GM19324 (cell line): Measurements from ENCODE around the gene DEFB123.

Source experiments
- ATAC-seq: cut with Tn5 transposase; IDR thresholded peaks from one replicate; pipeline ENCODE4 v1.9.1; 2021; ENCODE audit warnings: mild to moderate bottlenecking, moderate library complexity; ENCODE audit not compliant: unreplicated experiment, low FRiP score

The DEFB123 gene

DNA sequence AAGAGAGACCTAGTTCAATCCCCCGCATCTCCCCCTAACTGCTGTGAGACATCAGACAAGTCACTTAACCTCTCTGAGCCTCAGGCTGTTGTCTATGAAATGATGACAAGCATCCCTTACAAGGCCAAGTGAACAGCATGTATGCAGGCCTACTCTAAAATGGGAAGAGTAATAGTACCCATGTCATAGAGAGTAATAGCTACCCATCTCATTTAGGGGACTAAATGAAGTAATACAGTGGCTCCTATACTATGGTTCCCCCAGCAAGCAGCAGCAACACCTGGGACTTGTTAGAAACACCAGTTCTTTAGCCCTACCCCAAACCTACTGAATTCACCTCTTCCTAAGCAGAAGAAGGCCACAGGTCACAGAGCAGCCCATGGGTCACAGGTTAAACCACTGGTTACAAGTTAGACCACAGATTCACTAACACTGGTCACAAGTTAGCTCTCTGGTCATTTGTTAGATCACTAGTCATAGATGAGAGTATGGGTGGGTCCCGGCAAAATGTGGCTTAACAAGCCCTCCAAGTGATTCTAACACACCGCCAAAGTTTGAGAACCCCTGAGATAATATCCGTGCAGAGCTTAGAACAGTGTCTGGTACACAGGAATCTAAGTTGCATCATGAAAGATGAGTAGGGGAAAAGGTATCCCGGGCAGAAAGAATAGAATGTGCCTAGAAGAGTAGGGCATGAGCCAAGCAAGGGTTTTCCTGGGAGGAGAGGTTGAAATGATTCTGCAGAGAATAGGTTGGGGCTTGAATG, 33.1 kb downstream of the DEFB123 start:
- no peak for ATAC-seq

DNA sequence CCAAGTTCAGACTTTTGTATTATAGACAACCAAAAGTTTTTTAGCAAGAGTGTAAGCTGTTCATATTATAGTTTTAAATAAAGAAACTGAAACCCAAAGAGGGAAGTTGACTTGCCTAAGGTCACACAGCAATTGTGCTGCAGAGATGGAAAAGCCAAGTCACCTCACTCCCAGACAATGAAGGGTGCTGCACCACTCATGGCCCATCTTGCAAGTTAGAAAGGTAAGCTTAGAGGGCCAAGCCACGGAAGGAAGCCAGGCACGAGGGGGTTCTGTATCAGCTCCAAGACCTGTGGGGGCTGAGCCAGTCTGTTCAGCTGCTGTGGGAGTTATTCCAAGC, 33.6 kb downstream of the DEFB123 start:
- no peak for ATAC-seq

DNA sequence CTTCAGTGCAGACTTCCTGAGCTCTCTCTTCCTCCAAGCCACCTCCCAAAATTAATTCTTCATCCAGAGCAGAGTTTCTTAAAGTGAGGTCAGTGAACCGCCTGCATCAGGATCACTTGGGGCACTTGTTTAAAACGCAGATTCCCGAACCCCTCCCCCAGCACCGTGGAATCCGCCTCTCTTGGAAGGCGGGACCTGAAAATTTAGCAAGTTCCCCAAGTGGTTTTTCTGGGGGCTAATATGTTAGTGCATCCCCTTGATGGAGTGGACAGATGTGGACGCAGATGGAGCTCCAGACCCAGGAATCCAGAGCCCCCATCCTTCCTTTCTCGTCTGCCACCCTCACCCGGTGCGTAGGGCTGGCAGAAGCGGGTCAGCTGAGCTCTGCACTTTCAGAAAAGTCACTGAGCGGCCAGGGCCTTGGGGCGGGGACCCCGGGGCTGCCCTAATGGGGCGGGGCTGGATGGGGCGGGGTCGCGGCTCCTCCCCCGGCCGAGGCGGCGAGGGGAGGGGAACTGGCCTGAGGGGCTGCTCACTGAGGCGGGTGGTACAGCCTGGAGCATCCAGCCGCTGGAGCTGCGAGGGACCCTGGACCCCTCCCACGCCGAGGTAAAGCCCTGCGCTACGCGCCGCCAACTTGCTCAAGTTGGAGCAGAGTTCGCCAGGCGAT, 34.5 kb downstream of the DEFB123 start, which contains the start of the genes DEFB124 and REM1:
TSS of gene DEFB124 (minus strand) at position 370 of the 670 bp plus-strand sequence. CDS start 2,114 bp downstream, outside the sequence.
TSS of gene REM1 (plus strand) at position 531 of the 670 bp plus-strand sequence. CDS start 1,158 bp downstream, outside the sequence.
- ATAC-seq: no peak

DNA sequence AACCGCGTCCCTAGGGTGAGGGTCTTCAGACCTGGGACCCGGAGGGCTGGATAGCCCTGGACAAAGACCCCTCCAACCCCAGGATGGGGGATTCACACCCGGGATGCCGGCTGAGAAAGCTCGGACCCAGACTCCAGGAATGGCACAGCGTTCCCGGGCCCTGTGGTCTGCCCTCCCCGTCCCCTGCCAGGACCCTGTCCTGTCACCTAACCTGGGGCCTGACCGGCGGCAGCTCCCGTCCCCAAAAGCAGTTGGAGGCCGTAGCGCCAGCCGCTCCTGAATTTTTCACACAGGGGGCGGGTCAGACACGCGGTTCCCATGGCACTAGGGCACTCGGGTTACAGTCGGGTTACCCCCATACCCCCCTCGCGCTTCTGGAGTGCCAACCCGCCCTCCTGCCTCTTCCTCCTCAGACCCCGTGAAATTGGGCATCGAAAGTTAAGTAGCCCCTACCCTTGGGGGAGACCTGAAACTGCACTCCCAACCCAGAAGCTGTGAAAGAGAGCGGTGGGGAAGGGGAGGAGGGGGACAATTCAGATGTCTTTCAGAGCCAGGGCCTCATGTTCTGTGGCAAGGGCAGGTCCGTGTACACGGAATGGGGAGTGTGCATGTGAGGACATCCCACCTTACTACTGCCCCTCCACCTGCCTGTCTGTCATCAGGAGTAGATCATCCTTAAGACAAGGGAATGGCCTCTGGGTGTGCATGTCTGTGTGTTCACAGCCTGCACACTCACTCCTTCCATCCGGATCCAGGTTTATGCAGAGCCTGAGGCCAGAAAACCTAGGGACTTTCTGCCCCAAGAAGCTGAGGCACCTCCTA, 35.3 kb downstream of the DEFB123 start:
- no peak for ATAC-seq

DNA sequence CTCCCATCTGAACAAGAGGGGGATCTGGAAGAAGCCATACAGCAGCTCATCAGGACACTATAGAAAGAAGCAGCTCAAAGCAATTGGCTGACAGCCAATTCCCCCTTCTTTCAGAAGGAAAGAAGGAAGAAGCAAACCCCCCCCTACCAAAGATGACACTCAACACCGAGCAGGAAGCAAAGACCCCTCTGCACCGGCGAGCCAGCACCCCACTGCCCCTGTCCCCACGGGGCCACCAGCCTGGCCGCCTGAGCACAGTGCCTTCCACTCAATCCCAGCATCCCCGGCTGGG, 35.8 kb downstream of the DEFB123 start:
- ATAC-seq: no peak

DNA sequence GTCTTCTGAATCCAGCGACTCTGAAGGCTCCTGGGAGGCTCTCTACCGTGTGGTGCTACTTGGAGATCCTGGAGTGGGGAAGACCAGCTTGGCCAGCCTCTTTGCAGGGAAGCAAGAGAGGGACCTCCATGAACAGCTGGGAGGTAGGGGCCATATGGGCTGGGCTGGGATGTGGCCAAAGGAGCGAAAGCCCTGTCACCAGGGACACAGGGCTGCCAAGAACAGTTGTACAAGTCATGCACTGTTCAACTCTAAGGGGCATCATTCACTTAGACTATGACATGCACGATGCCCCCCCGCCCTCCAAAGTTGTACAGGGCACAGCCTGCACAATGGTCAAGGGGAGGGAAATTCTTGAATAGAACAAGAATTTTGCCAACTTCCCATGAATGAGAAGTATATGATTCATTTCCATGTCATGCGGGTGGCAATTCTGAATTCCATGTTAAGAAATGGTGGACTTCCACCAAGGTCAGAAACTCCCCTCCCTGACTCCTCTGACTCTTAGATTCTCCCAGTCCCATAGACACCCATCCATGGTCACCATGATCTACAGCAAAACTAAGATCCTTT, 36.3 kb downstream of the DEFB123 start:
- ATAC-seq: no peak

DNA sequence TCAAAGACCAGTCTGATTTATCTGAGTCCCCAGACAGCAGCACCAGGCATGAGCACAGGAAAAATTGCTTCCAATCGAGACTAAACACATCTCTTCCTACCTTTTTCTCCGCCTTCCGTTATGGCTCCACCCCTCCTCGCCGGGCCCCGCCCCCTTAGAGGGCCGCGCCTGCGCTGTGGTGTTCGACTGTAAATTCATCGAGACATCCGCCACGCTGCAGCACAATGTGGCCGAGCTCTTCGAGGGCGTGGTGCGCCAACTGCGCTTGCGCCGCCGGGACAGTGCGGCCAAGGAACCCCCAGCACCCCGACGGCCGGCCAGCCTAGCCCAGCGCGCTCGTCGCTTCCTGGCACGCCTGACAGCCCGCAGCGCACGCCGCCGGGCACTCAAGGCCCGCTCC, 43.6 kb downstream of the DEFB123 start:
- no peak for ATAC-seq

DNA sequence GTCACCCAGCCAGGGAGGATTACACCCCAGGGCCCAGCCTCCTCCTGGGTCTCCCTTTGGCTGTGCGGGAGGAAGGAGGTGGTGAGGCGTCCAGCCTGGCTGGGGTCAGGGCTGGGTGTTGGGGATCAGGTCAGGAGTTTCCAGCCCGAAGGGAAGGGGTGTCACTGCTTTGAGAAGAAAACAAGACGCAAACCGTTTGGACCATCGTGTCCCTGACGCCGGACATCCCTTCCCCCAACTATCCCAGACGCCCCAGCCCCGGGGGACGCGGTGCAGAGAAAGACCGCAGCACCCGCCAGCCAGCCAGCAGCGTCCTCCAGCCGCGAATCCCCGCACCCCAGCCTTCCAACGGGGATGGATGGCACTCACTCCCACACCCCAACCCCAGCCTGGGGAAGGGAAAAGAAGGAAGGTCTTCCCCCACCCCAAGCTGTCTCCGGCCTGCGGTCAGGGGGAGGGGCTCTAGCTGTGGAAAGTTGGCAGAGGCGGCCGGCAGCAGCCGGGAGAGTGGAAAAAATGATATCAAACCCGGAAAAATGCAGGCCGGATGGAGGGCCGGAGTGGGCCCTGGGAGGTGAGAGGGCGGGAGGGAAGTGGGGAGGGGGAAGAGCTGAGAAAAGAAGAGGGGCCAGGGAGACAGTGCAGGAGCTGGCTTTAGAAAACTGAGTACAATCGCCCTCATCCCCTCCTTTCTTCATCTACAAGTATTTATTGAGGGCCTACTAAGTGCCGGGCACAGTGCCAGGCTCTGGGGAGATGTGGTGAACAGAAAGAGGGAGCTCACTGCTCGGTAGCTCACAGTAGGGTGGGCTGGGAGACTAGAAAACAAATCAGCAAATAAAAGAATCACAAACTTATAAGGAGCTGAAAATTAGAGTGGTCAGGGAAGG, 45.3 kb downstream of the DEFB123 start:
- ATAC-seq: no peak

DNA sequence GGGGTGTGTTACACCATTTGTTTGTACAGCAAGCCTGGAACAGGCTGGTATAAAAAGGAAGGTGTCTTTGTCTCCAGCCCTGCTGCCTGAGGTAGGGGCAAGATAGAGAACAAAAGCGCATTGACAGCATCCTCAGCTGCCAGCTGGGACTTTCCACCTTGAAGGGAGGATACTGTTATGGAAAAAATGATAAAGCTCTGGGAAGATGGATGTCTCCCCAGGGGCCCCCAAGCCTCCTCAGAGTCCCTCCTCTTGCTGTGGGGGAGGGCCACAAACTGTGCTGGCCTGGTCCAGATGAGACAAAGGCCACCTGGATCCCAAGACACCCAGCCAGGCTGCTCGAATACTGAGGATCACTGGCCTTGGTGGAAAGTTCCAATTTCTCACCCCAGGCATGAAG, 47.7 kb downstream of the DEFB123 start:
- ATAC-seq: no peak

DNA sequence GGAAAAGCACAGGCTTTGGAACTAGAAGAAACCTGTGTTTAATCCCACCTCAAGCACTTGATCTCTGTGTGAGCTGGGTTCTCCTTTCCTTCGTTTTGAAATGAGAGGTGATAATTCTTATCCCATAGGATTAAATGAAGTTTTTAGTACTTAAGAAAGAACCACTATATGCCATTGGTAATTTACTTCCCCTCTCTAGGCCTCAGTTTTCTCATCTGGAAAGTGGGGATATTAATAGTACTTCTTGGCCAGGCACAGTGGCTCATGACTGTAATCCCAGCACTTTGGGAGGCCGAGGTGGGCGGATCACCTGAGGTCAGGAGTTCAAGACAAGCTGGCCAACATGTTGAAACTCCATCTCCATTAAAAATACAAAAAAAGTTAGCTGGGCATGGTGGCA, 48.7 kb downstream of the DEFB123 start:
- no peak for ATAC-seq

DNA sequence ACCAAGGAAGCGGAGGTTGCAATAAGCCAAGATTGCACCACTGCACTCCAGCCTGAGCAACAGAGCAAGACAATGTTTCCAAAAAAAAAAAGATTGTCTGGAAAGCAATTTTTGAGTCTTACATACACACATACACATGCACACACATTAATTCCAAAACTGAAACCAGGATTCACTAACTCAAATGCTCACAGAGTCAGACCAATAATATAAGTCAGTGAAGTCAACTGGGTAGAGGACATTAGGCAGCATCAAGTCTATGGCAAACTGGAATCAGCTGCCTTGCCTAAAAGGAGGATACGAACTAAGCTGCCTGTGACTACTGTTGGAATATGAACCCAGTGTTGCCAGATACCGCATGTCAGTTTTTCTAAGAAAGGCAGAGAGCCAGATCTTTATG, 50.3 kb downstream of the DEFB123 start:
- no peak for ATAC-seq

DNA sequence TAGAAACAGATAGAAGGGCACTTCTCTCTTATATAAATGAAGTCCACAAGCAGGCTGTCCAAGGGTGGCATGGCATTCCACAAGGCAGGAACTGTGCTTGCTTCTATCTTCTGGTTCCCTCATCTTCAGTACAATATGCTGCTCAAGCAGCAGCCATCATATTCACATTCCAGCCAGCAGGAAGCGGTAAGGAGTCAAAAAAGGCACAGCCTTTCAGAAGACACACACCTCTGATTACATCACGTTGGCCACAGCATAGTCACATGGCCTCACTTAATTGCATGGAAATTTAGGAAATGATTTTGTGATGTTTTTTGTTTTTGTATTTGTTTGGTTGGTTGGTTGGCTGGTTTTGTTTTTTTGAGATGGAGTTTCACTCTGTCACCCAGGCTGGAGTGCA, 53.7 kb downstream of the DEFB123 start:
- ATAC-seq: no peak

DNA sequence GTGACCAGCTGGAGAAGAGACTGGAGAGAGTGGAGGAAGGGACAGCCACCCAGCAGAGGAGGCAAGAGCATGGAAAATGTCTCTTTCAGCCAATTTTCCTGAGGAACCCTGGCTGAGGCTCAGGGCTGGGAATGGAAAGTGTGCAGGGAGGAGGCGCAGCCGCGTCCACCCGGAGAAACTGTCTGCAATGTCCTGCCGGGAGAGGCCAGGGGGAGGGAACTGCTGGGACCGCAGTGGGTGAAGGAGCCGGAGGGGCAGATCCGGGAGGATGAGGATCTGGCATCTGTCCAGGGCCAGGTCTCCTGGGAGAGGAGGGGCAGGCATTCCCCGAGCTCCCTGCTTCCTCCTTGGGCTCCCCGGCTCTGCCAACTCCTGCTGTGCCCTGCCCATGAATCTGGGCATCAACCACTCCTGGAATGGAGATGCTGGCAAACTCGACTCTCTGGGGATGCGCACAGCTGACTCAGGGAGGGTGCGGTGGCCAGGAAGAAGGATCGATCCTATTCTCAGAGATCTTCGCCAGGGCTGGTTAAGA, 56.4 kb downstream of the DEFB123 start:
- no peak for ATAC-seq

DNA sequence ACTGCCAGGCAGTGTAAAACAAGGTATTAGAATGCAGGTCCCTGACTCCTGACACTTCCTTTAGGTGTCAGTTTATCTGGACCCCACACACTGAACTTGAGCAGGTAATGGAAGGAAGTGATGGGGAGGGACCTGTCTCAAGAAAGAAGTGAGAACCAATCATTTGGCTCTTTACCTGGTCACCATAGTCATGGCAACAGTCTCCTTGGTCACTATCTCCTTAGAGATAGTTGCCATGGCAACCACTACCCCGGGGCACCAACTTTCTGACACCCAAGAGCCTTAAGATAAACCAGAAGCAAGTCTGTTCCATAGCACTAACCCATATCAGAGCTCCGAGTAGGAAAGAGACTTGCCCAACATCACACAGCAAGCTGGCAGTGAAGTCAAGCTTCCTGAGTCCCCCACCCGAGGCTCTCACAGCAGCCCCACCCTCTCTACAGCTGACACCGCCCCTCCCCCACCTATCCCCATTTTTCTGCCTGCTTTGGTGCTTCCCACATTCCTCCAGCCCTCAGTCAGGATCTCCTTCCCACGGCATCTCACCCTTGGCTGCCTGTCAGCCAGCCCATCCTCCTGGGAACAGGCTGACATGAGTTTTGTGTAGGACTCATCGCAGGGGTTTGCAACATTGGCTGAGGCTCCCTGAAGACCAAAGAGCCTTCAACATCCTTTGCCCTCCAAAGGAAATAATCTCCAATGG, 57.6 kb downstream of the DEFB123 start:
- ATAC-seq: no peak
